Muscle layer of duodenum (tissue), 2 donors: Measurements from ENCODE around the gene MACROH2A2.
A peak's percentile ranks its signal among the peaks of the same experiment; 100 is the strongest.

Experiments
- H3K27ac ChIP-seq: one replicate; pipeline ENCODE4 v1.7.0; 2013; ENCODE audit warnings: mild to moderate bottlenecking, low read length
- H3K27me3 ChIP-seq: one replicate; pipeline ENCODE4 v1.7.0; 2013; ENCODE audit warnings: low read depth, mild to moderate bottlenecking, control low read depth, low read length
- H3K36me3 ChIP-seq, 2 donors: one replicate each; pipeline ENCODE4 v1.7.0; 2013; ENCODE audit warnings: low read length in 2 of 2, control low read depth in 1 of 2, mild to moderate bottlenecking in 1 of 2; ENCODE audit not compliant: insufficient read depth in 2 of 2, control insufficient read depth in 1 of 2
- H3K4me1 ChIP-seq, 2 donors: one replicate each; pipeline ENCODE4 v1.7.0; 2013; ENCODE audit warnings: low read length in 2 of 2, mild to moderate bottlenecking in 2 of 2, control low read depth in 1 of 2, moderate library complexity in 1 of 2; ENCODE audit not compliant: insufficient read depth in 2 of 2, control insufficient read depth in 1 of 2
- H3K4me3 ChIP-seq, 2 donors: one replicate each; pipeline ENCODE4 v1.7.0; 2013; ENCODE audit warnings: low read length in 2 of 2, low read depth in 1 of 2, mild to moderate bottlenecking in 1 of 2
- H3K9me3 ChIP-seq, 2 donors: one replicate each; pipeline ENCODE4 v1.7.0; 2013; ENCODE audit warnings: low read length in 2 of 2, control low read depth in 1 of 2, mild to moderate bottlenecking in 1 of 2; ENCODE audit not compliant: control insufficient read depth in 1 of 2
- donor health status: healthy.

The MACROH2A2 gene

GRCh38 chr10:70135046-70135445, 82.4 kb downstream of the MACROH2A2 start:
- Histone ChIP-seq H3K27ac (no peak overlapping the region), H3K4me3 (no peak overlapping the region), H3K27me3 (no peaks in the 10 kb centered on the region), H3K36me3 (peaks cover 7 to 13% of the 10 kb centered on the region in 2 donors), H3K4me1 (peaks cover 3 to 17% of the 10 kb centered on the region in 2 donors), H3K9me3 (no peaks in the 10 kb centered on the region)

GRCh38 chr10:70135684-70136083, 83.0 kb downstream of the MACROH2A2 start:
- peaks cover 3 to 17% of the 10 kb centered on the region in 2 donors for H3K4me1 ChIP-seq
- H3K4me3 ChIP-seq = no peak overlapping the region
- H3K9me3 ChIP-seq = no peaks in the 10 kb centered on the region
- no peaks in the 10 kb centered on the region for H3K27me3 ChIP-seq
- H3K36me3 ChIP-seq = peaks cover 7 to 13% of the 10 kb centered on the region in 2 donors
- no peak overlapping the region for H3K27ac ChIP-seq

- Histone ChIP-seq H3K4me1 (peaks cover 0 to 6% of the 10 kb centered on the region in 2 donors), H3K27me3 (no peaks in the 10 kb centered on the region), H3K4me3 (no peak overlapping the region), H3K9me3 (no peaks in the 10 kb centered on the region), H3K27ac (no peak overlapping the region), H3K36me3 (peaks cover 7 to 13% of the 10 kb centered on the region in 2 donors)
Measured at GRCh38 chr10:70137135-70137534, 84.5 kb downstream of the MACROH2A2 start.

- H3K36me3 ChIP-seq = peaks cover 7 to 13% of the 10 kb centered on the region in 2 donors
- H3K27me3 ChIP-seq = no peaks in the 10 kb centered on the region
- H3K4me1 ChIP-seq = peaks cover 0 to 3% of the 10 kb centered on the region in 2 donors
- H3K27ac ChIP-seq = no peak overlapping the region
- no peaks in the 10 kb centered on the region for H3K9me3 ChIP-seq
- H3K4me3 ChIP-seq = no peak overlapping the region
Measured at GRCh38 chr10:70137927-70138883, 85.6 kb downstream of the MACROH2A2 start.

GRCh38 chr10:70139151-70139996, 86.7 kb downstream of the MACROH2A2 start:
- Histone ChIP-seq H3K27ac (no peak overlapping the region), H3K27me3 (no peaks in the 10 kb centered on the region), H3K36me3 (peaks cover 7 to 13% of the 10 kb centered on the region in 2 donors), H3K4me1 (peaks cover 0 to 2% of the 10 kb centered on the region in 2 donors), H3K4me3 (no peak overlapping the region), H3K9me3 (no peaks in the 10 kb centered on the region)

GRCh38 chr10:70139997-70140250, 87.3 kb downstream of the MACROH2A2 start:
- peaks cover 5 to 7% of the 10 kb centered on the region in 2 donors for H3K4me1 ChIP-seq
- H3K4me3 ChIP-seq = no peak overlapping the region
- no peaks in the 10 kb centered on the region for H3K9me3 ChIP-seq
- H3K36me3 ChIP-seq = peaks cover 7 to 13% of the 10 kb centered on the region in 2 donors
- H3K27me3 ChIP-seq = no peaks in the 10 kb centered on the region
- no peak overlapping the region for H3K27ac ChIP-seq

- H3K36me3 ChIP-seq = peaks cover 7 to 13% of the 10 kb centered on the region in 2 donors
- H3K27ac ChIP-seq = no peak overlapping the region
- peaks cover 7 to 10% of the 10 kb centered on the region in 2 donors for H3K4me1 ChIP-seq
- no peaks in the 10 kb centered on the region for H3K27me3 ChIP-seq
- no peak overlapping the region for H3K4me3 ChIP-seq
- no peaks in the 10 kb centered on the region for H3K9me3 ChIP-seq
Measured at GRCh38 chr10:70140297-70140696, 87.7 kb downstream of the MACROH2A2 start.

GRCh38 chr10:70142555-70142954, 89.9 kb downstream of the MACROH2A2 start:
- no peak overlapping the region for H3K27ac ChIP-seq
- H3K36me3 ChIP-seq = peaks cover 7 to 13% of the 10 kb centered on the region in 2 donors
- peaks cover 12 to 16% of the 10 kb centered on the region in 2 donors for H3K4me1 ChIP-seq
- H3K27me3 ChIP-seq = no peaks in the 10 kb centered on the region
- H3K9me3 ChIP-seq = no peaks in the 10 kb centered on the region
- no peak overlapping the region for H3K4me3 ChIP-seq

GRCh38 chr10:70144372-70145110, 91.9 kb downstream of the MACROH2A2 start:
- Histone ChIP-seq H3K9me3 (no peaks in the 10 kb centered on the region), H3K4me1 (peaks cover 12 to 16% of the 10 kb centered on the region in 2 donors), H3K27me3 (no peaks in the 10 kb centered on the region), H3K36me3 (peaks cover 2 to 14% of the 10 kb centered on the region in 2 donors), H3K27ac (no peak overlapping the region), H3K4me3 (peak overlapping the region; percentile 66 to 87)

GRCh38 chr10:70145166-70145665, 92.6 kb downstream of the MACROH2A2 start:
- Histone ChIP-seq H3K9me3 (no peaks in the 10 kb centered on the region), H3K4me1 (peaks cover 12 to 16% of the 10 kb centered on the region in 2 donors), H3K36me3 (peaks cover 4 to 11% of the 10 kb centered on the region in 2 donors), H3K27ac (peak overlapping the region; percentile 39), H3K4me3 (peak overlapping the region; percentile 66 to 87), H3K27me3 (no peaks in the 10 kb centered on the region)
